B cell (primary cell): ENCODE measurements around the gene NKX6-2. TPM values are rescaled to one million over a fixed set of nuclear protein-coding genes. Genes with fewer than 3 reads are reported as not detected.

Source experiments
- ATAC-seq: fragments of 200-7000 bp; cut with Tn5 transposase; one replicate; pipeline ENCODE4 v1.10.0; 2021; ENCODE audit warnings: low read depth, mild to moderate bottlenecking, moderate number of reproducible peaks, moderate library complexity
- CTCF ChIA-PET: fragments of 350-600 bp; sonication (Branson Sonifier 250); formaldehyde crosslinking; loops from one replicate; lab custom pipeline; 2021; ENCODE audit warnings: antibody characterized with exemption, inconsistent platforms; lab: Charles Lee
- POLR2A ChIA-PET: fragments of 350-600 bp; sonication (Branson Sonifier 250); formaldehyde crosslinking; loops from one replicate; lab custom pipeline; 2021; ENCODE audit warnings: antibody characterized with exemption; lab: Charles Lee
- DNase-seq: peaks from one replicate; pipeline ENCODE4 v3.0.0; 2013
- H2AFZ ChIP-seq: 2 replicates; pipeline ENCODE4 v1.6.1; 2012; ENCODE audit warnings: mild to moderate bottlenecking, low read depth, low read length; ENCODE audit not compliant: insufficient read depth, poor library complexity, severe bottlenecking
- H3K27ac ChIP-seq, 2 donors: 1 replicate in 1 of 2; 2 replicates in 1 of 2; pipeline ENCODE4 v1.5.1; 2012 to 2013; ENCODE audit warnings: low read length in 2 of 2, mild to moderate bottlenecking in 2 of 2, moderate library complexity in 1 of 2
- H3K27me3 ChIP-seq, 4 experiments: fragments of 200-600 bp in 1 of 4; sonication (generic) in 1 of 4; replicated peaks in 1 of 4; 1 replicate in 2 of 4; 2 replicates in 2 of 4; pipeline versions ENCODE4 v1.6.1 to v1.7.0; 2013 to 2016; ENCODE audit warnings: low read length in 3 of 4, mild to moderate bottlenecking in 2 of 4, mixed read lengths in 1 of 4, moderate library complexity in 1 of 4; ENCODE audit not compliant: insufficient read depth in 4 of 4, control insufficient read depth in 3 of 4; ENCODE audit errors: control extremely low read depth in 1 of 4
- H3K36me3 ChIP-seq, 2 experiments: replicated peaks in 1 of 2; 1 replicate in 1 of 2; 2 replicates in 1 of 2; pipeline versions ENCODE4 v1.6.1 to v1.7.1; 2013; ENCODE audit warnings: low read length in 1 of 2; ENCODE audit not compliant: insufficient read depth in 2 of 2, control insufficient read depth in 1 of 2; ENCODE audit errors: control extremely low read depth in 1 of 2, extremely low read depth in 1 of 2
- H3K4me1 ChIP-seq, 2 donors: fragments of 200-600 bp in 1 of 2; sonication (generic) in 1 of 2; 1 replicate in 1 of 2; 2 replicates in 1 of 2; pipeline versions ENCODE4 v1.5.1 to v1.6.1; 2013 to 2017; ENCODE audit warnings: low read length in 2 of 2; ENCODE audit not compliant: control insufficient read depth in 2 of 2, insufficient read depth in 2 of 2
- H3K4me2 ChIP-seq: replicated peaks from 2 replicates; pipeline ENCODE3; 2012; ENCODE audit warnings: mild to moderate bottlenecking, low read depth, low read length; ENCODE audit not compliant: poor library complexity, severe bottlenecking
- H3K4me3 ChIP-seq, 5 experiments: fragments of 200-600 bp in 1 of 5; sonication (generic) in 1 of 5; 1 replicate in 3 of 5; 2 replicates in 2 of 5; pipeline versions ENCODE4 v1.5.1 to v1.7.0; 2011 to 2016; ENCODE audit warnings: low read length in 4 of 5, mild to moderate bottlenecking in 4 of 5, low read depth in 2 of 5, control low read depth in 1 of 5, moderate library complexity in 1 of 5; ENCODE audit not compliant: insufficient read depth in 1 of 5; ENCODE audit errors: control extremely low read depth in 1 of 5, extremely low read depth in 1 of 5
- H3K79me2 ChIP-seq: fragments of 200-600 bp; sonication (generic); one replicate; pipeline ENCODE4 v1.6.0; 2016; ENCODE audit warnings: low read length; ENCODE audit not compliant: control insufficient read depth, insufficient read depth
- H3K9ac ChIP-seq: fragments of 200-600 bp; sonication (generic); 2 replicates; pipeline ENCODE4 v1.6.1; 2017; ENCODE audit warnings: mild to moderate bottlenecking, low read length, moderate library complexity
- H3K9me3 ChIP-seq, 3 donors: one replicate each; pipeline versions ENCODE4 v1.6.1 to v1.7.1; 2013; ENCODE audit warnings: low read length in 2 of 3; ENCODE audit not compliant: control insufficient read depth in 2 of 3, insufficient read depth in 1 of 3; ENCODE audit errors: control extremely low read depth in 1 of 3
- H4K20me1 ChIP-seq: 2 replicates; pipeline ENCODE4 v1.6.0; 2012; ENCODE audit warnings: mild to moderate bottlenecking, low read length; ENCODE audit not compliant: insufficient read depth, control insufficient read depth, poor library complexity, severe bottlenecking
- H3K27ac Mint-ChIP-seq: one replicate; pipeline ENCODE4 v1.8.0; 2021; ENCODE audit warnings: mixed read lengths
- H3K27me3 Mint-ChIP-seq: one replicate; pipeline ENCODE4 v1.8.0; 2021; ENCODE audit warnings: mixed read lengths
- H3K4me1 Mint-ChIP-seq: one replicate; pipeline ENCODE4 v1.8.0; 2021; ENCODE audit warnings: mixed read lengths
- H3K4me3 Mint-ChIP-seq: one replicate; pipeline ENCODE4 v1.8.0; 2021; ENCODE audit warnings: mixed read lengths
- H3K9me3 Mint-ChIP-seq: one replicate; pipeline ENCODE4 v1.8.0; 2022; ENCODE audit warnings: mixed read lengths; ENCODE audit not compliant: insufficient read depth
- EZH2 ChIP-seq: IDR thresholded peaks from 2 replicates; pipeline ENCODE4 v1.6.1; 2012; ENCODE audit warnings: borderline replicate concordance, low read depth, mild to moderate bottlenecking, moderate library complexity, low read length; ENCODE audit not compliant: insufficient read depth, poor library complexity, severe bottlenecking
- WGBS: methylation state at CpG from one replicate; pipeline ENCODE4 v1.1.5; 2013; ENCODE audit warnings: missing lambda C conversion rate; ENCODE audit not compliant: insufficient coverage; 5-methylcytosine and 5-hydroxymethylcytosine counted together
- intact Hi-C: fragments of 100-400 bp; cut with micrococcal nuclease; formaldehyde crosslinking; loops from one replicate; pipeline ENCODE4 v1.10.0; 2022
- polyA plus RNA-seq: library from polyadenylated mRNA; depleted of rRNA; stranded (reverse); fragments of >200 nt; gene quantifications from 2 replicates; pipeline ENCODE4 v1.2.3, GENCODE V29; 2012
- total RNA-seq, 2 donors: library from RNA; stranded (reverse); fragments of 120-200 nt in 1 of 2; gene quantifications; 1 replicate in 1 of 2; 2 replicates in 1 of 2; pipeline versions ENCODE4 v1.2.3 to v1.2.4, GENCODE V29; 2013 to 2022
- TF ChIP-seq, protein P1 (sequence below): fragments of 200-600 bp; IDR thresholded peaks from one replicate; pipeline ENCODE4 v1.8.0; 2022; ENCODE audit warnings: antibody characterized with exemption, mild to moderate bottlenecking

NKX6-2 gene
- total and polyA plus RNA-seq, 2 donors (not counting 1 experiment from before 2014, with no cell fraction given) = not detected

DNA sequence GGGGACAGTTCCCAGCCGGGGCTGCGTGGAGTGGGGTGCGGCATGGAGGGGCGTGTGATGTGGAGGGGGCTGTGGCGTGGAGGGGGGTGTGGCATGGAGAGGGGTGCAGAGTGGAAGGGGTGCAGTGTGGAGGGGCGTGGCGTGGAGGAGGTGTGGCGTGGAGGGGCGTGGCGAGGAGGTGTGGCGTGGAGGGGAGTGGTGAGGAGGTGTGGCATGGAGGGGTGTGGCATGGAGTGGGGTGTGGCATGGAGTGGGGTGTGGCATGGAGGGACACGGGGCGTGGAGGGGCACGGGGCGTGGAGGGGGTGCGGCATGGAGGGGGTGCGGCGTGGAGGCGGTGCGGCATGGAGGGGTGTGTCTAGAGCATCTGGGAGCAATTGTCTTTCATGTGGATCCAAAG lies 33.6 kb downstream of the NKX6-2 start:
- DNase-seq (no peak), ATAC-seq (peak; percentile 28)
- WGBS = 100% methylated on average over 15 of the region's 20 CpGs
- TF ChIP-seq EZH2 = no peak
- TF ChIP-seq, protein P1, sequence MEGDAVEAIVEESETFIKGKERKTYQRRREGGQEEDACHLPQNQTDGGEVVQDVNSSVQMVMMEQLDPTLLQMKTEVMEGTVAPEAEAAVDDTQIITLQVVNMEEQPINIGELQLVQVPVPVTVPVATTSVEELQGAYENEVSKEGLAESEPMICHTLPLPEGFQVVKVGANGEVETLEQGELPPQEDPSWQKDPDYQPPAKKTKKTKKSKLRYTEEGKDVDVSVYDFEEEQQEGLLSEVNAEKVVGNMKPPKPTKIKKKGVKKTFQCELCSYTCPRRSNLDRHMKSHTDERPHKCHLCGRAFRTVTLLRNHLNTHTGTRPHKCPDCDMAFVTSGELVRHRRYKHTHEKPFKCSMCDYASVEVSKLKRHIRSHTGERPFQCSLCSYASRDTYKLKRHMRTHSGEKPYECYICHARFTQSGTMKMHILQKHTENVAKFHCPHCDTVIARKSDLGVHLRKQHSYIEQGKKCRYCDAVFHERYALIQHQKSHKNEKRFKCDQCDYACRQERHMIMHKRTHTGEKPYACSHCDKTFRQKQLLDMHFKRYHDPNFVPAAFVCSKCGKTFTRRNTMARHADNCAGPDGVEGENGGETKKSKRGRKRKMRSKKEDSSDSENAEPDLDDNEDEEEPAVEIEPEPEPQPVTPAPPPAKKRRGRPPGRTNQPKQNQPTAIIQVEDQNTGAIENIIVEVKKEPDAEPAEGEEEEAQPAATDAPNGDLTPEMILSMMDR = no peak
- peaks cover 9% of the 10 kb centered on the region for H4K20me1 ChIP-seq
- H3K9ac ChIP-seq = no peak overlapping the region
- intact Hi-C loops = no loop called here
- no peaks in the 10 kb centered on the region for H3K27me3 ChIP-seq
- Mint-ChIP-seq H3K4me3 (no peak overlapping the region), H3K27ac (no peak overlapping the region), H3K4me1 (no peaks in the 10 kb centered on the region), H3K27me3 (no peaks in the 10 kb centered on the region), H3K9me3 (peaks cover 4% of the 10 kb centered on the region)
- no peak overlapping the region for H2AFZ ChIP-seq
- no peak overlapping the region for H3K4me3 ChIP-seq
- CTCF ChIA-PET = no interaction called here
- no peaks in the 10 kb centered on the region for H3K4me1 ChIP-seq
- peaks cover 0 to 49% (median 0%) of the 10 kb centered on the region in 3 donors for H3K9me3 ChIP-seq
- H3K36me3 ChIP-seq = peaks cover 0 to 37% of the 10 kb centered on the region in 2 experiments
- H3K79me2 ChIP-seq = no peaks in the 10 kb centered on the region
- no peak overlapping the region for H3K27ac ChIP-seq
- H3K4me2 ChIP-seq = no peak overlapping the region
- POLR2A ChIA-PET = no interaction called here

DNA sequence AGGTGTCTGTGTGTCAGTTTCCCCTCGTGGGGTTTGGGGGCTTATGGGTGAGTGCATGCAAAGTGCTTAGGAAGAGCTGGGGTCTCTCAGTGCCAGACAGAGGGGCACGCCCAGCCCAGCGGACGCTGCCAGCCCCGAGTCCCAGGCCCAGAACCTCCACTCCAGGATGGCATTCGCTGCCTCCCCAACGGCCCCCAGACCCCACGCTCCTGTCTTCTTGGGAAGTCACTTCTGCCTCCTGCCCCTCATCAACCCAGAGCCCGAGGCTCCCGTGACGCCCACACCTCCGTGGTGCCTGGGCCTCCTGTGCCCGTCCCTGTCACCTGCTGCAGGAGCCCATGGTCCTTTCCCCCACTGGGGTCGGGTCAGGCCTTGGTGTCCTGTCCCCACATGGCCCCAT lies 35.0 kb downstream of the NKX6-2 start:
- Histone ChIP-seq H3K27me3 (no peaks in the 10 kb centered on the region), H3K9me3 (peaks cover 0 to 38% (median 0%) of the 10 kb centered on the region in 3 donors), H3K79me2 (no peaks in the 10 kb centered on the region), H4K20me1 (peaks cover 23% of the 10 kb centered on the region), H3K27ac (no peak overlapping the region), H2AFZ (no peak overlapping the region), H3K4me1 (no peaks in the 10 kb centered on the region), H3K4me2 (no peak overlapping the region), H3K36me3 (peaks cover 0 to 28% of the 10 kb centered on the region in 2 experiments), H3K4me3 (no peak overlapping the region), H3K9ac (no peak overlapping the region)
- no peaks in the 10 kb centered on the region for H3K27me3 Mint-ChIP-seq
- ChIA-PET CTCF (no interaction called here), POLR2A (no interaction called here)
- ATAC-seq = no peak
- intact Hi-C loops = no loop called here
- TF ChIP-seq, protein P1 = no peak
- no peak for TF ChIP-seq EZH2
- DNase-seq = no peak
- peaks cover 4% of the 10 kb centered on the region for H3K9me3 Mint-ChIP-seq
- H3K4me1 Mint-ChIP-seq = no peaks in the 10 kb centered on the region
- H3K4me3 Mint-ChIP-seq = no peak overlapping the region
- H3K27ac Mint-ChIP-seq = no peak overlapping the region
- WGBS = 97% methylated on average over 13 of the region's 14 CpGs
